MM.1S (cell line): Measurements from ENCODE around the gene ELP4.

ENCODE experiments used
- DNase-seq: peaks from one replicate; pipeline ENCODE4 v3.0.0-alpha.2; 2015
- H2AFZ ChIP-seq: fragments of 300-600 bp; sonication (generic); 2 replicates; pipeline ENCODE4 v1.6.0; 2016; ENCODE audit warnings: antibody characterized with exemption, low read length
- H3F3A ChIP-seq: fragments of 300-600 bp; sonication (generic); 2 replicates; pipeline ENCODE4 v1.6.1; 2016; ENCODE audit warnings: mild to moderate bottlenecking, antibody characterized with exemption, low read length, moderate library complexity, mixed read lengths; ENCODE audit not compliant: insufficient read depth
- H3K27ac ChIP-seq: fragments of 300-600 bp; sonication (generic); 2 replicates; pipeline ENCODE4 v1.5.1; 2016; ENCODE audit warnings: mild to moderate bottlenecking, low read length
- H3K27me3 ChIP-seq: fragments of 300-600 bp; sonication (generic); replicated peaks from 2 replicates; pipeline ENCODE4 v1.6.0; 2016; ENCODE audit warnings: low read length; ENCODE audit not compliant: insufficient read depth
- H3K36me3 ChIP-seq: fragments of 300-600 bp; sonication (generic); replicated peaks from 2 replicates; pipeline ENCODE4 v1.6.1; 2016; ENCODE audit warnings: mild to moderate bottlenecking, low read length, mixed read lengths; ENCODE audit not compliant: insufficient read depth
- H3K4me1 ChIP-seq: fragments of 300-600 bp; sonication (generic); 2 replicates; pipeline ENCODE4 v1.6.1; 2016; ENCODE audit warnings: low read length, mixed read lengths
- H3K4me2 ChIP-seq: fragments of 300-600 bp; sonication (generic); 2 replicates; pipeline ENCODE4 v1.6.0; 2016; ENCODE audit warnings: low read depth, low read length
- H3K4me3 ChIP-seq: fragments of 300-600 bp; sonication (generic); 2 replicates; pipeline ENCODE4 v1.5.1; 2016; ENCODE audit warnings: low read length, mixed read lengths
- H3K79me2 ChIP-seq: fragments of 300-600 bp; sonication (generic); 2 replicates; pipeline ENCODE4 v1.6.1; 2016; ENCODE audit warnings: mixed run types, low read length, mixed read lengths
- H3K9ac ChIP-seq: fragments of 300-600 bp; sonication (generic); 2 replicates; pipeline ENCODE4 v1.6.1; 2016; ENCODE audit warnings: low read length, mixed read lengths
- H3K9me2 ChIP-seq: fragments of 300-600 bp; sonication (generic); replicated peaks from 2 replicates; pipeline ENCODE4 v1.6.1; 2016; ENCODE audit warnings: mild to moderate bottlenecking, low read length, mixed read lengths; ENCODE audit not compliant: insufficient read depth
- H3K9me3 ChIP-seq: fragments of 300-600 bp; sonication (generic); replicated peaks from 2 replicates; pipeline ENCODE4 v1.6.1; 2016; ENCODE audit warnings: mild to moderate bottlenecking, low read length, mixed read lengths; ENCODE audit not compliant: insufficient read depth
- H4K20me1 ChIP-seq: fragments of 300-600 bp; sonication (generic); 2 replicates; pipeline ENCODE4 v1.6.1; 2016; ENCODE audit warnings: mild to moderate bottlenecking, low read length, moderate library complexity, mixed read lengths; ENCODE audit not compliant: insufficient read depth
- EZH2 ChIP-seq: fragments of 300-600 bp; sonication (generic); optimal IDR thresholded peaks from 2 replicates; pipeline ENCODE3; 2017; ENCODE audit warnings: low read depth, mild to moderate bottlenecking, antibody characterized with exemption, low read length, mixed read lengths
- EZH2phosphoT487 ChIP-seq: fragments of 300-600 bp; sonication (generic); IDR thresholded peaks from 2 replicates; pipeline ENCODE4 v1.6.1; 2018; ENCODE audit warnings: antibody characterized with exemption, low read length
- TF ChIP-seq, protein P1 (sequence below): fragments of 300-600 bp; sonication (generic); IDR thresholded peaks from 2 replicates; pipeline ENCODE4 v1.5.1; 2016; ENCODE audit warnings: antibody characterized with exemption, low read length, mixed read lengths

Gene ELP4

DNA sequence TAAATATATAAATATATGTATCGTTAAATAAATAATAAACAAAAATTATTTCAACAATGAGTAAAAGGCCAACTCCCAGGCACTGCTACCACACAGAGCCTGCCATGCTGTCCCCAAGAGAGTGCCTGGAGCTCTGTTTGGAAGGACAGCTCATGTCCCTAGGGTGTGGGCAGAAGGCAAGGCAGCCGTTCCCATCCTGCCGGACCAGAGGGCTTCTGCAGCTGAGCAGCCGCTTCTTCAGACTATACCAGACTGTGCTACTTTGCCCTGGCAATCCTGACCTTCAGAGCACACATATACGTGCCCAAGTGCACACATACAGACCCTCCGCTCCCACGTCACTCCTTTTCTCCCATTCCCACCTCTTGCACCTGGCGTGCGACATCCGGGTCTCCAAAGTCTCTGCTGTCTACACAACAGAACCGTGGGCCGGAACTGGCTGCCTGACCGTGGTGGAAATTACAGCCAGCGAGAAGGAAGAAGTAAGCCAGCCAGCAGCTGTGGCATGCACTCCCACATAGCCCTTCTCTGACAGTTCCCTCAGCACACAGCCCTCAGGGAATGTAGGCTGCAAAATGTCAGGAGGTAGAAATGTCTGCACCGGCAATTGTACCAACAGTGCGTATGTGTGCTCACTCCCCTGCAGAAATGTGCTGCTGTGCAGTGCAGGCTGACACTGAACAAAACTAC, 277.6 kb downstream of the ELP4 start:
- Histone ChIP-seq H3K9me3 (no peaks in the 10 kb centered on the region), H3K36me3 (no peaks in the 10 kb centered on the region), H4K20me1 (no peaks in the 10 kb centered on the region), H3F3A (no peaks in the 10 kb centered on the region), H3K27me3 (no peaks in the 10 kb centered on the region), H3K4me1 (no peaks in the 10 kb centered on the region), H3K9me2 (no peaks in the 10 kb centered on the region), H3K4me3 (no peak overlapping the region), H3K27ac (no peak overlapping the region), H3K79me2 (no peaks in the 10 kb centered on the region), H2AFZ (no peak overlapping the region), H3K9ac (no peak overlapping the region), H3K4me2 (no peak overlapping the region)
- no peak for DNase-seq
- TF ChIP-seq EZH2phosphoT487 (no peak), EZH2 (no peak)
- TF ChIP-seq, protein P1, sequence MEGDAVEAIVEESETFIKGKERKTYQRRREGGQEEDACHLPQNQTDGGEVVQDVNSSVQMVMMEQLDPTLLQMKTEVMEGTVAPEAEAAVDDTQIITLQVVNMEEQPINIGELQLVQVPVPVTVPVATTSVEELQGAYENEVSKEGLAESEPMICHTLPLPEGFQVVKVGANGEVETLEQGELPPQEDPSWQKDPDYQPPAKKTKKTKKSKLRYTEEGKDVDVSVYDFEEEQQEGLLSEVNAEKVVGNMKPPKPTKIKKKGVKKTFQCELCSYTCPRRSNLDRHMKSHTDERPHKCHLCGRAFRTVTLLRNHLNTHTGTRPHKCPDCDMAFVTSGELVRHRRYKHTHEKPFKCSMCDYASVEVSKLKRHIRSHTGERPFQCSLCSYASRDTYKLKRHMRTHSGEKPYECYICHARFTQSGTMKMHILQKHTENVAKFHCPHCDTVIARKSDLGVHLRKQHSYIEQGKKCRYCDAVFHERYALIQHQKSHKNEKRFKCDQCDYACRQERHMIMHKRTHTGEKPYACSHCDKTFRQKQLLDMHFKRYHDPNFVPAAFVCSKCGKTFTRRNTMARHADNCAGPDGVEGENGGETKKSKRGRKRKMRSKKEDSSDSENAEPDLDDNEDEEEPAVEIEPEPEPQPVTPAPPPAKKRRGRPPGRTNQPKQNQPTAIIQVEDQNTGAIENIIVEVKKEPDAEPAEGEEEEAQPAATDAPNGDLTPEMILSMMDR, result no peak

DNA sequence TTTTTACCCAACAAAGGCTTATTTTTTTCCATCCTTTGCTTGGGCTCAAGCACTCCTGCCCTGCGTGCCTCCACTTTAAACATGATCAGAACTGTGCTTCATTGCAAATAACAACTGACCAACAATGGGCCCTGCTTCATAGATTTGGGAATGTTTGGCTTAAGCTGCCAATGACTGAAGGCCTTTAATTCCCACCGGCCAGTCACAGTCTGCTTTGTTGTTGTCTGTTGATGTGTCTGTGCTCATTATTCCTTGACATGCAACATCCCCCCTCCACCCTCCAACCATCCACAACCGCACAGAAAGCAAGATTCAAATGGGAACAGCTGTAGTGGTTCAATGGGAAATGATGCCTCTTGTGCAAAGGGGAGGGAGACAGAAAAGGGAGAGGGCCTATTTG, 278.5 kb downstream of the ELP4 start:
- Histone ChIP-seq H3K79me2 (no peaks in the 10 kb centered on the region), H3K4me2 (no peak overlapping the region)

DNA sequence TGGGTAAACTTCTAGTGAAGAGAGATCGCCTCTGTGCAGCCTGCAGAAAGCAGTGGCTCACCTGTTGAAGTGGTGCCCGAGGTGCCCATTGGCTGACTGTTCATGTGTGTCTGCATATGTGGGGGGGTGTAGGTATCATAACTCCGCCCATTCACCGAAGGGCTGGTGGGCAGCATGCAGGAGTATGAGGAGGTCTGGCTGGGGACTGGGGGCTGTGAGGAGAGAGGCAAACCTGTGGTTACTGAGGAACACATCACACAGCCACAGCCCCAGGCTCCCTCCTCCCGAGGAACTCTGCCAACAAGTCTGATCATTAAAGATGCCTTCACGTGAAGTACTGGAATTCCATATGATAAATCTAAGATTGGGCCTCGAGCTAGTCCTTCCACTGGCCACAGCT, 281.1 kb downstream of the ELP4 start:
- H3K9me2 ChIP-seq, result no peaks in the 10 kb centered on the region
- TF ChIP-seq EZH2 (no peak), EZH2phosphoT487 (no peak)
- TF ChIP-seq, protein P1, result no peak
- H3K9me3 ChIP-seq, result no peaks in the 10 kb centered on the region
- no peaks in the 10 kb centered on the region for H3F3A ChIP-seq
- no peaks in the 10 kb centered on the region for H3K36me3 ChIP-seq
- H3K27me3 ChIP-seq, result no peaks in the 10 kb centered on the region
- DNase-seq, result no peak
- H3K4me2 ChIP-seq, result no peak overlapping the region
- H3K79me2 ChIP-seq, result no peaks in the 10 kb centered on the region
- H3K4me3 ChIP-seq, result no peak overlapping the region
- H3K9ac ChIP-seq, result no peak overlapping the region
- H3K27ac ChIP-seq, result no peak overlapping the region
- H2AFZ ChIP-seq, result no peak overlapping the region
- no peaks in the 10 kb centered on the region for H4K20me1 ChIP-seq
- no peaks in the 10 kb centered on the region for H3K4me1 ChIP-seq

More for the DNA sequence above, 278.5 kb downstream of the ELP4 start:
- DNase-seq, result no peak
- no peaks in the 10 kb centered on the region for H3K9me3 ChIP-seq
- no peak overlapping the region for H2AFZ ChIP-seq
- H3K27me3 ChIP-seq, result no peaks in the 10 kb centered on the region
- H3K4me1 ChIP-seq, result no peaks in the 10 kb centered on the region
- no peak overlapping the region for H3K27ac ChIP-seq
- no peaks in the 10 kb centered on the region for H3K9me2 ChIP-seq
- no peaks in the 10 kb centered on the region for H4K20me1 ChIP-seq
- no peaks in the 10 kb centered on the region for H3K36me3 ChIP-seq
- H3K4me3 ChIP-seq, result no peak overlapping the region
- TF ChIP-seq, protein P1, result no peak
- TF ChIP-seq EZH2, result no peak
- no peak for TF ChIP-seq EZH2phosphoT487
- H3K9ac ChIP-seq, result no peak overlapping the region
- no peaks in the 10 kb centered on the region for H3F3A ChIP-seq
